A172 (cell line): ENCODE measurements around the gene CASKIN1. TPM values are rescaled to one million over a fixed set of nuclear protein-coding genes. Genes with fewer than 3 reads are reported as not detected.
"Not testable (repeated sequence)": the region's sequence is repeated elsewhere in the genome, so short reads cannot be mapped to it uniquely, and the experiment has no call there.

Experiments used
- DNase-seq: peaks from one replicate; pipeline ENCODE4 v3.0.0-alpha.2; 2015; ENCODE audit warnings: low spot score
- total RNA-seq: library from RNA; depleted of rRNA; stranded (reverse); fragments of >200 nt; shearing (Covaris generic); gene quantifications from 2 replicates; pipeline ENCODE4 v1.2.3, GENCODE V29; 2014; rRNA removed

CASKIN1 gene
- total RNA-seq, result 0.46 and 1.5 TPM in 2 replicates

GRCh38 chr16:2196162-2196980, at the start of gene CASKIN1:
Gene CASKIN1 (minus strand): TSS chr16:2196605. CDS start chr16:2196432, 173 bp downstream.
- no peak for DNase-seq

GRCh38 chr16:2244926-2245795, 48.8 kb upstream of the CASKIN1 start:
- no peak for DNase-seq

GRCh38 chr16:2244301-2244700, 47.9 kb upstream of the CASKIN1 start:
- DNase-seq, result no peak

- DNase-seq, result no peak
Measured at GRCh38 chr16:2243781-2244180, 47.4 kb upstream of the CASKIN1 start.

- DNase-seq, result no peak
Measured at GRCh38 chr16:2243031-2243528, 46.7 kb upstream of the CASKIN1 start.

GRCh38 chr16:2242598-2242997, 46.2 kb upstream of the CASKIN1 start:
- no peak for DNase-seq

GRCh38 chr16:2240331-2240730, 43.9 kb upstream of the CASKIN1 start:
- not testable (repeated sequence) for DNase-seq

- DNase-seq, result no peak
Measured at GRCh38 chr16:2238838-2239675, 42.7 kb upstream of the CASKIN1 start.

- DNase-seq, result no peak
Measured at GRCh38 chr16:2238150-2238837, 41.9 kb upstream of the CASKIN1 start.

- no peak for DNase-seq
Measured at GRCh38 chr16:2237493-2238149, 41.2 kb upstream of the CASKIN1 start.

GRCh38 chr16:2237102-2237482, 40.7 kb upstream of the CASKIN1 start:
- no peak for DNase-seq

GRCh38 chr16:2236337-2237101, 40.1 kb upstream of the CASKIN1 start, which contains the start of gene DNASE1L2:
Gene DNASE1L2 (plus strand): TSS chr16:2236444. CDS start chr16:2236817, 373 bp downstream.
- no peak for DNase-seq

- DNase-seq, result no peak
Measured at GRCh38 chr16:2235695-2236336, 39.4 kb upstream of the CASKIN1 start.

- DNase-seq, result no peak
Measured at GRCh38 chr16:2235234-2235651, 38.8 kb upstream of the CASKIN1 start.

- DNase-seq, result no peak
Measured at GRCh38 chr16:2234813-2235170, 38.4 kb upstream of the CASKIN1 start.

GRCh38 chr16:2233872-2234812, 37.7 kb upstream of the CASKIN1 start:
- no peak for DNase-seq

GRCh38 chr16:2233046-2233775, 36.8 kb upstream of the CASKIN1 start:
- no peak for DNase-seq
